OCI-LY7 (cell line): ENCODE data around the gene CCDC60.

Source experiments
- EZH2phosphoT487 ChIP-seq: fragments of 200-600 bp; sonication (generic); IDR thresholded peaks from 2 replicates; pipeline ENCODE4 v1.6.1; 2018; ENCODE audit warnings: low read depth, borderline replicate concordance, mild to moderate bottlenecking, mixed run types, antibody characterized with exemption, low read length, moderate library complexity, mixed read lengths
- TF ChIP-seq, protein P1 (sequence below): fragments of 200-600 bp; sonication (generic); conservative IDR thresholded peaks from 2 replicates; pipeline ENCODE4 v1.5.1; 2014; ENCODE audit warnings: mild to moderate bottlenecking, antibody characterized with exemption, low read length, moderate library complexity, mixed read lengths

DNA sequence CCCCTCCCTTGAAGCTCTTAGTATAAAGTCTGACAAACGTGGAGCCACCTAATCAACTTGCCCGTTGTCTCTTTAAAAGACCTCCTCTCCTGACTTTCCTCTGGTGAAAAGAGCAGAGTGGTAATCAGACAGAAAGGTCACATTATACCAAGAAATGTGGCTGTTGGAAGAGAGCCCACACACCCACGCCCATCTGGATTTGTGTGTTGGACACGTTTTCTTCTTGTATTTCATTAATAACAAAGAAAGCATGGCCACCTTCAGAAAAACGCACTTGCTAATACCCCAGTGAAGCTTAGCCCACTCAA is 41.3 kb downstream of the CCDC60 start:
- TF ChIP-seq, protein P1, sequence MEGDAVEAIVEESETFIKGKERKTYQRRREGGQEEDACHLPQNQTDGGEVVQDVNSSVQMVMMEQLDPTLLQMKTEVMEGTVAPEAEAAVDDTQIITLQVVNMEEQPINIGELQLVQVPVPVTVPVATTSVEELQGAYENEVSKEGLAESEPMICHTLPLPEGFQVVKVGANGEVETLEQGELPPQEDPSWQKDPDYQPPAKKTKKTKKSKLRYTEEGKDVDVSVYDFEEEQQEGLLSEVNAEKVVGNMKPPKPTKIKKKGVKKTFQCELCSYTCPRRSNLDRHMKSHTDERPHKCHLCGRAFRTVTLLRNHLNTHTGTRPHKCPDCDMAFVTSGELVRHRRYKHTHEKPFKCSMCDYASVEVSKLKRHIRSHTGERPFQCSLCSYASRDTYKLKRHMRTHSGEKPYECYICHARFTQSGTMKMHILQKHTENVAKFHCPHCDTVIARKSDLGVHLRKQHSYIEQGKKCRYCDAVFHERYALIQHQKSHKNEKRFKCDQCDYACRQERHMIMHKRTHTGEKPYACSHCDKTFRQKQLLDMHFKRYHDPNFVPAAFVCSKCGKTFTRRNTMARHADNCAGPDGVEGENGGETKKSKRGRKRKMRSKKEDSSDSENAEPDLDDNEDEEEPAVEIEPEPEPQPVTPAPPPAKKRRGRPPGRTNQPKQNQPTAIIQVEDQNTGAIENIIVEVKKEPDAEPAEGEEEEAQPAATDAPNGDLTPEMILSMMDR = no peak
- no peak for TF ChIP-seq EZH2phosphoT487
